Nephron (organoid): ENCODE results near the gene BTBD3.

Experiments used
- H3K27ac Mint-ChIP-seq, 3 experiments: 2 replicates each; pipeline ENCODE4 v1.8.0; 2020; ENCODE audit warnings: mixed read lengths in 3 of 3, mild to moderate bottlenecking in 2 of 3, moderate library complexity in 1 of 3
- H3K27me3 Mint-ChIP-seq: 2 replicates; pipeline ENCODE4 v1.8.0; 2021; ENCODE audit warnings: low read depth, mild to moderate bottlenecking, moderate library complexity, mixed read lengths
- H3K36me3 Mint-ChIP-seq: 2 replicates; pipeline ENCODE4 v1.8.0; 2020; ENCODE audit warnings: low read depth, mixed read lengths
- H3K4me1 Mint-ChIP-seq: 2 replicates; pipeline ENCODE4 v1.8.0; 2020; ENCODE audit warnings: mixed read lengths
- H3K4me3 Mint-ChIP-seq, 3 experiments: 2 replicates each; pipeline ENCODE4 v1.8.0; 2020; ENCODE audit warnings: mild to moderate bottlenecking in 3 of 3, mixed read lengths in 3 of 3, moderate library complexity in 2 of 3
- H3K9me3 Mint-ChIP-seq: 2 replicates; pipeline ENCODE4 v1.8.0; 2020; ENCODE audit warnings: mixed read lengths
- TF ChIP-seq, protein P1 (sequence below), 3 experiments: fragments of 200-600 bp; sonication (generic); IDR thresholded peaks; one replicate each; pipeline ENCODE4 v1.5.0; 2021; ENCODE audit warnings: antibody characterized with exemption in 3 of 3; ENCODE audit not compliant: unreplicated experiment in 3 of 3

BTBD3 gene

DNA sequence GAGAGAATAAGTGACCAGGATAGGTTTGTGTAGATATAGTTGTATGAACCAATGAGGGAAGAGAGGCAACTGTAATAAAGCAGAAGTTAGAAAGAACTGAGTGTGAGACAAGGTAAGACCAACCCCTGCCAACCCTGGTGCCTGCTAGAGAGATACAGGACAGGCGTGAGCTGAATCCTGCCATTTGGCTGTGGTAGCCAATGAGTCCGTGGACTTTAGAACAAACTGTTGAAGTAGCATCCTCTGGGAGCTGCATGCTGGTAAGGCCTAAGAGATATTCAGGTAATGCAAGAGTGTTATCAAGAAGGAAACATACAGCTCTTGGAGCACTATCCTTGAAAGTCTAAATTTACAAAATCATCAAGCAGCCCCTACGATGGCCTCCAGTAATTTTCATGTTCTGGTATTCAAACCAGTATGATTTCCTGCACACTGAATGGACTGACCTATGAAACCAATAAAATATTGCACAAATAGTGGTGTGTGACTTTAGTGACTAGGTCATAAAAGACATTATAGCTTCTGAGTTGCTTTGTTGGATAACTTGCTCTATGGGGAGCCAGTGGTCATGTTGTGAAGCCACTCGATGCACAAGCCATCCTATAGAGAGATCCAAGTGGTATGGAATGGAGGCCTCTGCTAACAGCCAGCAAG lies 24.0 kb downstream of the BTBD3 start:
- no peaks in the 10 kb centered on the region for H3K27me3 Mint-ChIP-seq
- H3K4me1 Mint-ChIP-seq, result no peaks in the 10 kb centered on the region
- H3K4me3 Mint-ChIP-seq, result no peak overlapping the region
- H3K36me3 Mint-ChIP-seq, result no peaks in the 10 kb centered on the region
- H3K27ac Mint-ChIP-seq, result no peak overlapping the region
- no peaks in the 10 kb centered on the region for H3K9me3 Mint-ChIP-seq
- TF ChIP-seq, protein P1, sequence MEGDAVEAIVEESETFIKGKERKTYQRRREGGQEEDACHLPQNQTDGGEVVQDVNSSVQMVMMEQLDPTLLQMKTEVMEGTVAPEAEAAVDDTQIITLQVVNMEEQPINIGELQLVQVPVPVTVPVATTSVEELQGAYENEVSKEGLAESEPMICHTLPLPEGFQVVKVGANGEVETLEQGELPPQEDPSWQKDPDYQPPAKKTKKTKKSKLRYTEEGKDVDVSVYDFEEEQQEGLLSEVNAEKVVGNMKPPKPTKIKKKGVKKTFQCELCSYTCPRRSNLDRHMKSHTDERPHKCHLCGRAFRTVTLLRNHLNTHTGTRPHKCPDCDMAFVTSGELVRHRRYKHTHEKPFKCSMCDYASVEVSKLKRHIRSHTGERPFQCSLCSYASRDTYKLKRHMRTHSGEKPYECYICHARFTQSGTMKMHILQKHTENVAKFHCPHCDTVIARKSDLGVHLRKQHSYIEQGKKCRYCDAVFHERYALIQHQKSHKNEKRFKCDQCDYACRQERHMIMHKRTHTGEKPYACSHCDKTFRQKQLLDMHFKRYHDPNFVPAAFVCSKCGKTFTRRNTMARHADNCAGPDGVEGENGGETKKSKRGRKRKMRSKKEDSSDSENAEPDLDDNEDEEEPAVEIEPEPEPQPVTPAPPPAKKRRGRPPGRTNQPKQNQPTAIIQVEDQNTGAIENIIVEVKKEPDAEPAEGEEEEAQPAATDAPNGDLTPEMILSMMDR (IDR thresholded peaks at IDR 0.05; ENCODE audit: unreplicated experiment in 3 of 3), result no peak

DNA sequence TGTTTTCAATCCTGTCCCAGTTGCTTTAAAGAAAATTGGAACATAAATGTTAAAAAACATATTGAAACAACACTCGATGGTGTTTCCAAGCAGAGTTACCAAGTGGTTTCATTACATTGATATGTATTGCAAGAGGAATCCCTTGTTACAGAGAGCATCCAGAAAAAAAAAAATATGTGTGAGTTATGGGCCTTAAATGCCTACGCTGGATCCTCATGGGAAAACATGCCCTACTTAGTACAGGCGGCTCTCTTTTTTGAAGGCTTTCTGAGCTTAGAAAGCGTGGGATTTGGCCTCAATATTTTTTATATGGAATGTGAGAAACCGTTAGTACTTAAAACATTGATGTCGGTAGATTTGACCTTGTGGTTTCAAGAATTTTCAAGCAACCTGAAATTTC lies 26.1 kb downstream of the BTBD3 start:
- Mint-ChIP-seq H3K27ac (no peak overlapping the region), H3K4me1 (no peaks in the 10 kb centered on the region), H3K27me3 (no peaks in the 10 kb centered on the region), H3K4me3 (no peak overlapping the region), H3K36me3 (no peaks in the 10 kb centered on the region), H3K9me3 (no peaks in the 10 kb centered on the region)
- TF ChIP-seq, protein P1 (IDR thresholded peaks at IDR 0.05; ENCODE audit: unreplicated experiment in 3 of 3), result no peak

DNA sequence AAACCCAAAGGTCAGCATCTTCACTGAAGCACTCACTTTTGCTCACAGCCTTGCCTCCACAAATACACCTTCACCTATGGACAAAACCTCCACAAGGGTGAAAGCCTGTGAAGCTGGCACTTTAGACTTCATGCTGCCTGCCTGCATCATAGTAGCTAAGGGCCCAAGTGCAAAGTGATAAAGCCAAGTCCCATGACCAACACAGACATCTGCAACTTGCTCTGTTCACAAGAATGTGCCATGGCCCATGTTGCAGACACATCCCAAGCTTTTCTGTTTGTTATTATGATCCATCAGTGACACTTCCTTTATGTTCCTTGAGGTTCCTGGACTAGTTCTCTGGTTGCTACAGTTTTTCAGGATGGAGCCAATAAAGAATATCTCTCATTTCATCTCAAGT lies 31.1 kb downstream of the BTBD3 start:
- no peaks in the 10 kb centered on the region for H3K4me1 Mint-ChIP-seq
- H3K27me3 Mint-ChIP-seq, result no peaks in the 10 kb centered on the region
- no peaks in the 10 kb centered on the region for H3K9me3 Mint-ChIP-seq
- no peaks in the 10 kb centered on the region for H3K36me3 Mint-ChIP-seq
- no peak overlapping the region for H3K4me3 Mint-ChIP-seq
- TF ChIP-seq, protein P1 (IDR thresholded peaks at IDR 0.05; ENCODE audit: unreplicated experiment in 3 of 3), result no peak
- H3K27ac Mint-ChIP-seq, result no peak overlapping the region

DNA sequence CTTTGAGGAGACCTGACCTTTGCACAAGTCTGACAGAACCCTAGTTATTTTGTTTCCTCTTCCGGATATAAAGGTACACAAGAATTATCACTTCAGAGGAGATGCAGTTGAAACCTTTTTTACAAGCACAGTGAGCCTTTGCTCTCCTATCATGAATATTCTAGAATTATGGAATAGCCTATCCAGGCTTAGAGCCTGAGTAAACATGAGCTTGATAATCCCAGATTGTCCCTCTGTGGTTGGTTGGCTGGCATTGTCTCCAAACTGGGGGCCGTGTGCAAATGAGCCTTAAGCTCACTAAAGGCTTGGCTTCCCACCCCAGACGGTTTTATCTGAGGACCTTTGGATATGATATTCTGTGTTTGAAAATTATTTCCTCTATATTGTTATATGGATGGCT lies 32.0 kb downstream of the BTBD3 start:
- no peaks in the 10 kb centered on the region for H3K36me3 Mint-ChIP-seq

DNA sequence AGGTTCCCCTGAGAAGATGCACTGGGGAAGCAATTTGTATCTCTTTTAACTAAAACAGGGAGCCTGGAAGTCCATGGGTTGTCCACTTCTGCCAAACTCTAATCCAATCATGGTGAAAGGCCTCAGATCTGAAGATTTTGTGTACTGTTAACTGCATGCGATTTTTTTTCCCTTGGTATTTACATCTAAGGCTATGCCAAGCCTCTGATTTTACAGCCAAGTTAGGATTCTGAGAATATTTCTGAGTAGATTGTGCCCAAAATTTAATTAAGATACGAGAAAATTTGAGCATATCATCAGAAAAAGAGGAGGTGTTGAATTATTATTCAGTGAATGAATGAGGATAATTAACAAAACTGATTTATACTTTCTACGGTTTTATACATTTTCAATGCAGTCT lies 34.0 kb downstream of the BTBD3 start:
- Mint-ChIP-seq H3K27me3 (no peaks in the 10 kb centered on the region), H3K36me3 (no peaks in the 10 kb centered on the region), H3K9me3 (no peaks in the 10 kb centered on the region), H3K4me1 (peaks cover 4% of the 10 kb centered on the region), H3K4me3 (no peak overlapping the region), H3K27ac (no peak overlapping the region)
- TF ChIP-seq, protein P1 (IDR thresholded peaks at IDR 0.05; ENCODE audit: unreplicated experiment in 3 of 3), result no peak

More for the DNA sequence above, 32.0 kb downstream of the BTBD3 start:
- Mint-ChIP-seq H3K4me3 (no peak overlapping the region), H3K4me1 (no peaks in the 10 kb centered on the region), H3K27ac (no peak overlapping the region), H3K27me3 (no peaks in the 10 kb centered on the region), H3K9me3 (no peaks in the 10 kb centered on the region)
- TF ChIP-seq, protein P1 (IDR thresholded peaks at IDR 0.05; ENCODE audit: unreplicated experiment in 3 of 3), result no peak

DNA sequence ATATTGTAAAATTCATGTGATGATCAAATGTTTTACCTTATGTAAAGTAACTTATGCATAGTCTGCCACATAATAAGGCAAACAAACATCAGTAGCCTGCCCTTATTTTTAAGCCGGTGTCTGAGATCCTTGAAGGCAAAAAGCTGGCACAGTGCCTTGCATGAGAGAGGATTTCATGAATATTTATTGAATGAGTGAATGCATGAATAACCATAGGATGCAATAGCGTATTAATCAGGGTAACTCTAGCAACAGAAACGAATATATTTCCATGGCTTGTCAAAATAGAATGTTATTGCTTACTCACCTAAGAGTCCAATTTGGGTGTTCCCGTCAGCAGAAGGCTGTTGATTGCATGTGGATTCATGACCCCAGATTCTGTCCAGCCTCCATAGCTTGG lies 34.9 kb downstream of the BTBD3 start:
- H3K27me3 Mint-ChIP-seq, result no peaks in the 10 kb centered on the region

More for the DNA sequence above, 34.9 kb downstream of the BTBD3 start:
- H3K27ac Mint-ChIP-seq, result no peak overlapping the region
- H3K36me3 Mint-ChIP-seq, result no peaks in the 10 kb centered on the region
- H3K4me3 Mint-ChIP-seq, result no peak overlapping the region
- H3K4me1 Mint-ChIP-seq, result peaks cover 4% of the 10 kb centered on the region
- no peaks in the 10 kb centered on the region for H3K9me3 Mint-ChIP-seq
- TF ChIP-seq, protein P1 (IDR thresholded peaks at IDR 0.05; ENCODE audit: unreplicated experiment in 3 of 3), result no peak
